ENCODE measurements around the gene GRM3. TPM values are rescaled to one million over a fixed set of nuclear protein-coding genes. Genes with fewer than 3 reads are reported as not detected.

Gene GRM3
- total RNA-seq, 2 experiments from 2014 or later = not detected

DNA sequence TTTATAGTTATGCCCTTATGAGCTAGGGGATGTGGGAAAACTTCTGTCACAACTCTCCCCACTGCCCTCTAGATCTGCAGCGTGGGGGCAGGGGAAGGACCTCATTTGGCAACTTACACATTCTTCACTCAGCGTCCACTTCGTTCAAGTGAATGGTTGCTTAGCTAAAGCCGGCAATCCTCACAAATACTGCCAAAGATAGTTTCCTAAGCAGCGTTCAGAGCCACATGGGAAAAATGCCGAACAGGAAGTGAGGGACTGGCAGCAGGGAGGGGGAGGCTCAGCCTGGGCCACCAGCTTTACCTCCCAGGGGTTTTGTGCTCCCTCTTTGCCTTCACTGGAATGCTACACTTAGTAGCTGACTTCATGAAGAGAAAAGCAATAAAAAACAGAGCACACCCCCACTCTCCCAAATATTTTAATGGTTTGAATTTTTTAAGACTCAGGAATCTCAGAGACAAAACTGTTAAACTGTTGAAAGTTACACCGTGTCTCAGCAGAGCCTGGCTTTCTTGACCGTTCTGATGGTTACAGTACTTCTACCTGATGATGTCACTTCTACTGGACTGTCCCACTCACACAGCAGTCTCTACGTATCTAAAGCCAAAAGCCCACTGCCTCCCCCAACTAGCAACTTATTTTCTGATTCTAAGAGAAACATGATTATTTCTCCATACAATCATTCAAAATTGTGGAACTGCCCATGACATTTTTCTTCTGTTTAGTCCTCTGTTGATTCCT, 10.4 kb downstream of the GRM3 start:
- DNase-seq (no peak), ATAC-seq (no peak)
- no peak overlapping the region for H3K27ac Mint-ChIP-seq
- no peak overlapping the region for H3K4me3 Mint-ChIP-seq
- H3K27me3 Mint-ChIP-seq = no peaks in the 10 kb centered on the region
- no peaks in the 10 kb centered on the region for H3K9me3 Mint-ChIP-seq (ENCODE audit: low read depth)
- ChIA-PET POLR2A (interaction anchor here (0.6 kb wide), 1 partner anchor 10 kb away, joined by 3 read pairs; the partner anchor contains the start of gene GRM3), CTCF (interaction anchor here (0.8 kb wide), 1 partner anchor 12 kb away, joined by 3 read pairs; no protein-coding TSS in a partner anchor)
- no peaks in the 10 kb centered on the region for H3K36me3 Mint-ChIP-seq (ENCODE audit: low read depth)
- intact Hi-C loops (cut with DNase I, micrococcal nuclease) = no loop called here
- H3K4me1 Mint-ChIP-seq = no peaks in the 10 kb centered on the region

DNA sequence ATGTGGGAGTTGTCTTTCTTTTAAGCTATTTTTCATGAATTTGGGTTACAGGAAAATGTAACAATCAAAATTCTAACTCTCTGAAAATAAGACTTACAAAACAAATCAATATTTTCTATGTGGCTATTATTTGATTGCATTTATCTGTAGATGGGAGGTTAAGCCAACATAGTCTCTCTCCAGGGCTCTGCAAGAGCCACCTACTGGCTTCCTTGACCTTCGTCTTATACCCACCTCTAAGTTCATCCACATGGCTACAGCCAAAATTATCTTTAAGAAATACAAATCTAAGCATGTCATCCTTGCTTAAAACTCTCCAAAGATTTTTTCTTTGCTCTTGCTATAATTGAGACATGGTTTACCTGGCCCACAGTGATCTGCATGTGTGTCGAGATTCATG, 14.2 kb downstream of the GRM3 start:
- H3K27ac Mint-ChIP-seq = no peak overlapping the region
- no peak for ATAC-seq
- H3K9me3 Mint-ChIP-seq (ENCODE audit: low read depth) = no peaks in the 10 kb centered on the region
- H3K4me3 Mint-ChIP-seq = no peak overlapping the region
- intact Hi-C loops (cut with DNase I, micrococcal nuclease) = no loop called here
- CTCF ChIA-PET = no interaction called here
- H3K4me1 Mint-ChIP-seq = no peaks in the 10 kb centered on the region
- DNase-seq = no peak
- POLR2A ChIA-PET = no interaction called here
- no peaks in the 10 kb centered on the region for H3K27me3 Mint-ChIP-seq
- no peaks in the 10 kb centered on the region for H3K36me3 Mint-ChIP-seq (ENCODE audit: low read depth)

DNA sequence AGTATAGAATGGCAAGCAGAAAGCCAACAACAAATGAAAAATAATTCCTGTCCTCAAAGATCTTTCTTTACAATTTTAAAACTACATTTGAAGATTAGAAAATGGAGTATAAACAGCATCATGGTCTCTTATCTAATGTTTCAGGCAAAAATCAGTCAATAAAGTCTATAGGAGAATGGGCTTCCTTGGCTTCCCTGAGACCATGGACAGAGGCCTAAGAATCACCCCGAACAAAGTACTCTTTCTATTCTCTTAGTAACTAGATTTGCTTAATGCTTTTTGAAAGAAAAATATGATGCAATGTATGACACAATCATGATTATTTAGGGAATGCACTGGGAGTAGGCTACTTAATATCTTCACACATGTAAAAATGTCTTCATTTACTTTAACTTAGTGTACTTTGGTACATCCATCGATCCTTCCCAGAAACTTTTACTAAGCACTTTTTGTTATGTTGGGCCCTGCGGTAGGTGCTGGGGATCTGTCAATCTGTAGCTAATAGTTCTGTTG, 17.3 kb downstream of the GRM3 start:
- CTCF ChIA-PET = interaction anchor here (0.8 kb wide), 1 partner anchor 318 kb away, joined by 3 read pairs; no protein-coding TSS in a partner anchor
- DNase-seq = no peak
- no peaks in the 10 kb centered on the region for H3K36me3 Mint-ChIP-seq (ENCODE audit: low read depth)
- H3K27me3 Mint-ChIP-seq = no peaks in the 10 kb centered on the region
- POLR2A ChIA-PET = no interaction called here
- no peaks in the 10 kb centered on the region for H3K9me3 Mint-ChIP-seq (ENCODE audit: low read depth)
- intact Hi-C loops (cut with DNase I, micrococcal nuclease) = no loop called here
- no peaks in the 10 kb centered on the region for H3K4me1 Mint-ChIP-seq
- H3K27ac Mint-ChIP-seq = no peak overlapping the region
- no peak overlapping the region for H3K4me3 Mint-ChIP-seq
- ATAC-seq = no peak

GRCh38 chr7:86664486-86664885, 20.8 kb downstream of the GRM3 start:
- no peaks in the 10 kb centered on the region for H3K4me1 Mint-ChIP-seq
- DNase-seq (no peak), ATAC-seq (no peak)
- H3K4me3 Mint-ChIP-seq = no peak overlapping the region
- POLR2A ChIA-PET = no interaction called here
- H3K36me3 Mint-ChIP-seq (ENCODE audit: low read depth) = no peaks in the 10 kb centered on the region
- H3K9me3 Mint-ChIP-seq (ENCODE audit: low read depth) = no peaks in the 10 kb centered on the region
- no peaks in the 10 kb centered on the region for H3K27me3 Mint-ChIP-seq
- intact Hi-C loops (cut with DNase I, micrococcal nuclease) = no loop called here
- CTCF ChIA-PET = no interaction called here
- no peak overlapping the region for H3K27ac Mint-ChIP-seq

GRCh38 chr7:86664991-86665390, 21.3 kb downstream of the GRM3 start:
- intact Hi-C loops (cut with DNase I, micrococcal nuclease) = no loop called here
- DNase-seq (no peak), ATAC-seq (no peak)
- H3K36me3 Mint-ChIP-seq (ENCODE audit: low read depth) = no peaks in the 10 kb centered on the region
- ChIA-PET CTCF (no interaction called here), POLR2A (no interaction called here)
- H3K4me1 Mint-ChIP-seq = no peaks in the 10 kb centered on the region
- H3K4me3 Mint-ChIP-seq = no peak overlapping the region
- no peak overlapping the region for H3K27ac Mint-ChIP-seq
- no peaks in the 10 kb centered on the region for H3K27me3 Mint-ChIP-seq
- H3K9me3 Mint-ChIP-seq (ENCODE audit: low read depth) = no peaks in the 10 kb centered on the region

- H3K36me3 Mint-ChIP-seq (ENCODE audit: low read depth) = no peaks in the 10 kb centered on the region
- ATAC-seq (no peak), DNase-seq (no peak)
- CTCF ChIA-PET = no interaction called here
- H3K9me3 Mint-ChIP-seq (ENCODE audit: low read depth) = no peaks in the 10 kb centered on the region
- H3K4me3 Mint-ChIP-seq = no peak overlapping the region
- intact Hi-C loops (cut with DNase I, micrococcal nuclease) = no loop called here
- POLR2A ChIA-PET = no interaction called here
- H3K4me1 Mint-ChIP-seq = no peaks in the 10 kb centered on the region
- no peak overlapping the region for H3K27ac Mint-ChIP-seq
- no peaks in the 10 kb centered on the region for H3K27me3 Mint-ChIP-seq
Observed at GRCh38 chr7:86665669-86666068, 22.0 kb downstream of the GRM3 start.

DNA sequence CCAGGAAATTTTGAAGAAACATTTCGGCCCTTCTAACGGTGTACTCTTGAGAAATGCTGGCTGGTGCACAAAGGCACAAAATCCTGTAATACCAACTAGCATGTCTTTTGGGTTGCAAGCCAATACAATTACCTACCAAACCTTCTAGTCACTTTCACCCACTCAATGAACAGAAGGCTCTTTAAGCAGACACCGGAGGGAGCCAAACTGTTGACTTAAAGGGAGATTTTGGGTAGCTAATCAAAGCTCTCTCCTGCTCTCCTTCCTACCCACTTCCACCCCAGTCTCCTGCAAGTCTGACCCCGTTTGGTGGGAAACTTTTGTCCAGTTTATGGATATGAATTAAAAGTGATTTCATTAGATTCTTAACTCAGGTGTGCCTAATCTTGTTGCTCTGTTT, 24.0 kb downstream of the GRM3 start:
- ChIA-PET POLR2A (no interaction called here), CTCF (interaction anchor here (0.6 kb wide), 1 partner anchor 83 kb away, joined by 3 read pairs; no protein-coding TSS in a partner anchor)
- intact Hi-C loops (cut with DNase I, micrococcal nuclease) = no loop called here
- no peak for DNase-seq
- no peaks in the 10 kb centered on the region for H3K9me3 Mint-ChIP-seq (ENCODE audit: low read depth)
- no peaks in the 10 kb centered on the region for H3K27me3 Mint-ChIP-seq
- H3K36me3 Mint-ChIP-seq (ENCODE audit: low read depth) = no peaks in the 10 kb centered on the region
- ATAC-seq = no peak
- no peak overlapping the region for H3K27ac Mint-ChIP-seq
- H3K4me1 Mint-ChIP-seq = no peaks in the 10 kb centered on the region
- no peak overlapping the region for H3K4me3 Mint-ChIP-seq

GRCh38 chr7:86668315-86668714, 24.6 kb downstream of the GRM3 start:
- Mint-ChIP-seq H3K36me3 (ENCODE audit: low read depth) (no peaks in the 10 kb centered on the region), H3K27me3 (no peaks in the 10 kb centered on the region), H3K4me3 (no peak overlapping the region), H3K4me1 (no peaks in the 10 kb centered on the region), H3K27ac (no peak overlapping the region), H3K9me3 (ENCODE audit: low read depth) (no peaks in the 10 kb centered on the region)
- ChIA-PET POLR2A (no interaction called here), CTCF (no interaction called here)
- intact Hi-C loops (cut with DNase I, micrococcal nuclease) = no loop called here
- DNase-seq (no peak), ATAC-seq (no peak)

- DNase-seq (no peak), ATAC-seq (no peak)
- H3K27ac Mint-ChIP-seq = no peak overlapping the region
- intact Hi-C loops (cut with DNase I, micrococcal nuclease) = no loop called here
- H3K4me3 Mint-ChIP-seq = no peak overlapping the region
- no peaks in the 10 kb centered on the region for H3K9me3 Mint-ChIP-seq (ENCODE audit: low read depth)
- no peaks in the 10 kb centered on the region for H3K27me3 Mint-ChIP-seq
- ChIA-PET POLR2A (no interaction called here), CTCF (no interaction called here)
- no peaks in the 10 kb centered on the region for H3K4me1 Mint-ChIP-seq
- no peaks in the 10 kb centered on the region for H3K36me3 Mint-ChIP-seq (ENCODE audit: low read depth)
Observed at GRCh38 chr7:86687831-86688230, 44.1 kb downstream of the GRM3 start.

GRCh38 chr7:86689363-86689762, 45.7 kb downstream of the GRM3 start:
- Mint-ChIP-seq H3K27ac (no peak overlapping the region), H3K4me3 (no peak overlapping the region), H3K9me3 (ENCODE audit: low read depth) (no peaks in the 10 kb centered on the region), H3K36me3 (ENCODE audit: low read depth) (no peaks in the 10 kb centered on the region), H3K4me1 (no peaks in the 10 kb centered on the region), H3K27me3 (no peaks in the 10 kb centered on the region)
- ATAC-seq (no peak), DNase-seq (no peak)
- intact Hi-C loops (cut with DNase I, micrococcal nuclease) = no loop called here
- ChIA-PET POLR2A (no interaction called here), CTCF (no interaction called here)

GRCh38 chr7:86692755-86693154, 49.0 kb downstream of the GRM3 start:
- H3K27ac Mint-ChIP-seq = no peak overlapping the region
- intact Hi-C loops (cut with DNase I, micrococcal nuclease) = no loop called here
- ATAC-seq (no peak), DNase-seq (no peak)
- no peaks in the 10 kb centered on the region for H3K27me3 Mint-ChIP-seq
- no peaks in the 10 kb centered on the region for H3K36me3 Mint-ChIP-seq (ENCODE audit: low read depth)
- no peak overlapping the region for H3K4me3 Mint-ChIP-seq
- ChIA-PET POLR2A (no interaction called here), CTCF (no interaction called here)
- no peaks in the 10 kb centered on the region for H3K9me3 Mint-ChIP-seq (ENCODE audit: low read depth)
- no peaks in the 10 kb centered on the region for H3K4me1 Mint-ChIP-seq

DNA sequence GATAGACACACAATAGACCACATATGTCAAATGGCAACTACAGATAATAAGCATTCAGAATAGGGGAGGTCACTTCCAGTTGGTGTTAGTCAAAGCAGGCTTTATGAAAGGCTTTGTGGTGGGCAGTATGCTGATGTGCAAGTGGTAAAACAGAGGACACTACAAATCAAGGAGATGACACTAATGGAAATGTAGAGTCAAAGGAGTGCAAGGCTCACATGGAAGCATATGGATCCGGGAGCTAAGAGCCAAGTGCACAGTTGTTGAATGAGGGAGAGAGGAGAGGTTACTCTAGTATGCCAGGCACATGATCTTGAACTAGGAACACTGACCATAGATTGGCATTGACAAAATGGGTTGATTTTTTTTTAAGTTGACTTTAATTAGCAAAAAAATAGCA, 62.7 kb downstream of the GRM3 start:
- no peaks in the 10 kb centered on the region for H3K36me3 Mint-ChIP-seq (ENCODE audit: low read depth)
- CTCF ChIA-PET = no interaction called here
- no peak for ATAC-seq

More for the DNA sequence above, 62.7 kb downstream of the GRM3 start:
- no peak overlapping the region for H3K4me3 Mint-ChIP-seq
- H3K27ac Mint-ChIP-seq = no peak overlapping the region
- no peak for DNase-seq
- POLR2A ChIA-PET = no interaction called here
- intact Hi-C loops (cut with DNase I, micrococcal nuclease) = no loop called here
- H3K9me3 Mint-ChIP-seq (ENCODE audit: low read depth) = no peaks in the 10 kb centered on the region
- H3K27me3 Mint-ChIP-seq = no peaks in the 10 kb centered on the region
- no peaks in the 10 kb centered on the region for H3K4me1 Mint-ChIP-seq
